ENCODE results near the gene PPFIA3. TPM values are rescaled to one million over a fixed set of nuclear protein-coding genes. Genes with fewer than 3 reads are reported as not detected.

Gene PPFIA3
- total and polyA plus RNA-seq, 2 of the 4 experiments (the other 2 are of a cell fraction): 0.90 to 2.4 TPM

- no peak overlapping the region for H3K23ac ChIP-seq (ENCODE audit: low read depth, low read length)
- dilution Hi-C loops (cut with HindIII; ENCODE audit: low sequenced_read_pairs, unreplicated experiment) (no loop called here), intact Hi-C loops (cut with micrococcal nuclease) (no loop called here), in situ Hi-C loops (cut with MboI; ENCODE audit: low sequenced_read_pairs) (no loop called here)
- H3K4ac ChIP-seq (ENCODE audit: low read depth, low read length): no peak overlapping the region
- ChIA-PET POLR2A (ENCODE audit: unreplicated experiment) (no interaction called here), CTCF (no interaction called here)
- no peaks in the 10 kb centered on the region for H3K79me1 ChIP-seq (ENCODE audit: low read depth in 1 of 2, low read length in 2 of 2)
- H3K4me3 ChIP-seq (ENCODE audit: insufficient read depth, low read depth, low read length): no peak overlapping the region
- H3K9me3 ChIP-seq (ENCODE audit: control insufficient read depth, insufficient read depth, low read length): no peaks in the 10 kb centered on the region
- DNase-seq (no peak), ATAC-seq (ENCODE audit: low read depth) (no peak)
- H4K5ac ChIP-seq (ENCODE audit: low read depth, low read length): no peak overlapping the region
- H3K4me2 ChIP-seq (ENCODE audit: low read depth, low read length): no peak overlapping the region
- no peak overlapping the region for H3K9ac ChIP-seq (ENCODE audit: low read depth, low read length)
- WGBS, 2 experiments (ENCODE audit: extremely low coverage in 2 of 2, insufficient read length in 1 of 2): 95% methylated on average over 14 of the region's 23 CpGs; no CpG with 5 or more reads in 1 of the 2 experiments
- peaks cover 40% of the 10 kb centered on the region for H3K36me3 ChIP-seq (ENCODE audit: control insufficient read depth, insufficient read depth, low read length)
- no peak overlapping the region for H2BK15ac ChIP-seq (ENCODE audit: low read depth, low read length)
- no peak for TF ChIP-seq RAD21 (IDR thresholded peaks at IDR 0.05; ENCODE audit: low read length)
- no peak overlapping the region for H2AK5ac ChIP-seq (ENCODE audit: low read depth, low read length)
- H2AFZ ChIP-seq (replicated peaks; ENCODE audit: low read length, poor library complexity): no peak overlapping the region
- no peak overlapping the region for H3K18ac ChIP-seq (ENCODE audit: low read depth, low read length)
- BruUV-seq (replicated peaks): no TSS peak
- no peak overlapping the region for H3K27ac ChIP-seq (ENCODE audit: insufficient read depth, low read length)
- no peak overlapping the region for H2AK9ac ChIP-seq (replicated peaks; ENCODE audit: low read depth, low read length, poor library complexity)
- no peak overlapping the region for H4K8ac ChIP-seq (ENCODE audit: low read depth in 2 of 2, low read length in 2 of 2)
- no peak overlapping the region for H3K56ac ChIP-seq (ENCODE audit: extremely low read depth, insufficient read depth, low read length)
- H2BK20ac ChIP-seq (ENCODE audit: low read depth, low read length): no peak overlapping the region
- no peak overlapping the region for H2BK5ac ChIP-seq (ENCODE audit: low read depth, low read length, poor library complexity, severe bottlenecking)
- H3K4me1 ChIP-seq (ENCODE audit: control insufficient read depth, insufficient read depth, low read length): no peaks in the 10 kb centered on the region
- no peaks in the 10 kb centered on the region for H4K20me1 ChIP-seq (ENCODE audit: insufficient read depth, low read length)
- no peaks in the 10 kb centered on the region for H3K9me1 ChIP-seq (ENCODE audit: insufficient read depth, low read length)
- no peaks in the 10 kb centered on the region for H3K27me3 ChIP-seq (ENCODE audit: control insufficient read depth, insufficient read depth, low read length)
- H4K91ac ChIP-seq (ENCODE audit: insufficient read depth, low read depth, low read length): no peak overlapping the region
- H2BK120ac ChIP-seq (ENCODE audit: low read depth, low read length): no peak overlapping the region
- H3K14ac ChIP-seq (replicated peaks; ENCODE audit: low read depth, low read length): no peak overlapping the region
Measured at GRCh38 chr19:49168421-49168820, 49.1 kb downstream of the PPFIA3 start.
